Stimulated activated CD8-positive, alpha-beta memory T cell treated with anti-CD3 and anti-CD28 coated beads, Interleukin-4, amount 100 ng/mL, for 4 hours (primary cell): ENCODE results near the gene GATA3.

Experiments used
- DNase-seq, 2 donors: peaks; one replicate each; pipeline ENCODE4 v3.0.0-alpha.2; 2020; ENCODE audit warnings: low read depth in 2 of 2, low spot score in 1 of 2

GATA3 gene

DNA sequence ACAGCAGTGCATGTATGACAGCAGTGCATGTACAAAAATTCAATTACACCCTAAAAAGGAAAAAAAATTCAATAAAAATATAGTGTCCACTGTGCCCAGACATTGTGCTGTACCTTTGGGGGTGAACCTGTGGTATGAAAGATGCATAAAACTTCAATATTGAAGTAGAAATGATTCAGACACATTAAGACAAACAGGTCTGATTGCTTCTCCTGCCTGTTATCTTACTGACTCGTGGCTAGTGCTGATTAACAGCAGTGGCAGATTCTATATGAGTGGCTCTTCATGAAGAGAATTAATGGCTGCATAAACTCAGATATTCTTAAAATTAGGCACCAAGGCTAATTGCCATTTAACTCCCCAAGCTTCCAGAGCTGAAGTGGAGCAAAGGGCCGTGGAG, 37.9 kb downstream of the GATA3 start:
- no peak for DNase-seq

DNA sequence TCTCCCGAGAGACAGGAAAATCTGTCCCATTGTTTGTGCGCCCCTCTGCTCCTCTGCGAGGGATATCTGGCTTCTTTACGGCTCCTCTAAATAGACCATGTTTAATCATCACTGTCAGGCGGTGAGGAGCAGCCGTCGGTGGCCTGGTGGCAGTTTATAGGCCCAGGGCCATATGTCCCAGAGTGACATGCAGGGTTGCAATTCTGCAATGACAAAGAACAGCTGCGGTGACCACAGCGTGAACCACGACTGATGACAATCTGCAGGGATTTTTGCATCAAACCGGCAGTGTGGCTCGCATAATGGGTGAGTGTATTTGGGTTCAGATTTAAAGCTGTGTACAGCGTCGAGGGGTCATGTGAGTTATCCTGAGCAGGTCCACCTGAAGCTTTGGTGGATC, 41.5 kb downstream of the GATA3 start:
- no peak for DNase-seq

DNA sequence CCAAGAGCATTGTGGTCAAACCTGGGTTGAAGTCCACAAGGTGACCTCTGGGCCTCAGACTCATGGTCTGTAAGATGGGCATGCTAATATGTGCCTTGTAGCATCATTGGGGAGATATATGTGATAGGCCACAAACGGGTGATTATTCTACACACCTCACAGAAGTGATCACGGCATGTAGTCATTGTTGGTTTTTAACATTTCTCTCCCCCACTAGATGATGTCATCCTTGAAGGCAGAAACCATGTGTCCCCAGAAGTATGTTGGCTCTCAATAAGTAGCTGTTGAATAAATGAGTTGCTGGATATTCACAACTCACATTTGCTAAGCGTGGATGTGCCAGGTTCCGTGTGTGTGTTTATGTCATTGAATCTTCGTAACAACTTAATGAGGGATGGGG, 42.4 kb downstream of the GATA3 start:
- DNase-seq = no peak

- no peak for DNase-seq
Observed at GRCh38 chr10:8100366-8100765, 45.9 kb downstream of the GATA3 start.

DNA sequence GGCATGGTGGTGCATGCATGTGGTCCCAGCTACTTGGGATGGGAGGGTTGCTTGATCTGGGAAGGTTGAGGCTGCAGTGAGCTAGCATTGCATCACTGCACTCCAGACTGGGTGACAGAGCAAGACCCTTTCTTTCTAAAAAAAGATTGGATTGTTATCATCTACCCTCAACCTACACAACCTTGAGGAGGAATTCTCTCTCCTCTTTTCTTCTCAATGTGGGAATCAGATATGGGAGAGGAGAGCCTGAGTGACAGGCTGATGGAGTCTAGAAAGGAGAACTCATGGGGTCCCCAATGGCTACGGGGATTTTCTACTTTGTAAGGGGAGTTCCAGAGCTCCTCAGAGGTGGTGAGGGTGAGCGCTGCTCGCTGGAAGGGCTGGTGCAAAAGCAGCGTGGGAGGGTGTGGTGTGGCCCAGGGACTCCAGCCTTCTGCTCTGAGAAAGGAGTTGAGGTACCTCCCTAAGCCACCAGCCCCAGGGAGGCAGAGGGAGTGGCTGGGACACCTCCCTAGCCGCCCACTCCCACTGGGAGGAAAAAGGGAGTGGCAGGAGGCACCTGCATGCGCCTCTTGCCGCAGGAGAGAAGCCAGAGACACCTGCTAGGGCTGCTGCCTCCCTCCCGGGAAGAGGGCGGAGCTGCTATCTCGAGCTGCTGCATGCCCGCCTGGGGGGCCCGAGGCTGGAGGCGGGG, 48.4 kb downstream of the GATA3 start:
- no peak for DNase-seq

DNA sequence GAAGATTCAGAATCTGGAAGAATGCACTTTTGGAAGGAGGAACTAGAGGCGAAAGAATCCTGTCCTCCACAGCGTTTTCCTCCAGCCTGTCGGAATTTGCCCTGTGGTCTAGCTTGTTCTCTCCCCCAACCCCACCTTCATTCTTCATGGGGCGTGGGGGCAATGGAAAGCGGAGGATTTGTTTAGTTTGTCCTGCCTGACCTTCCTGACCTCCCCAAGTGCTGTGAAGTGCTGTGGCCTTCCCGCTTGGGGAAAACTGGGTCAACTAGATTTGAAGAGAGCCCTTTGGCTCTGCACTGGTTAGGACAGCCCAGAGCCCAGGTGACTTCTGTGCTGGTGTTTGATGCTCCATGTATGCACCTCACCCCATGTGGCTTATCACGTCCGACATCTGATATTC, 49.1 kb downstream of the GATA3 start:
- no peak for DNase-seq

GRCh38 chr10:8104005-8104404, 49.5 kb downstream of the GATA3 start:
- no peak for DNase-seq

GRCh38 chr10:8104721-8105120, 50.2 kb downstream of the GATA3 start:
- no peak for DNase-seq

DNA sequence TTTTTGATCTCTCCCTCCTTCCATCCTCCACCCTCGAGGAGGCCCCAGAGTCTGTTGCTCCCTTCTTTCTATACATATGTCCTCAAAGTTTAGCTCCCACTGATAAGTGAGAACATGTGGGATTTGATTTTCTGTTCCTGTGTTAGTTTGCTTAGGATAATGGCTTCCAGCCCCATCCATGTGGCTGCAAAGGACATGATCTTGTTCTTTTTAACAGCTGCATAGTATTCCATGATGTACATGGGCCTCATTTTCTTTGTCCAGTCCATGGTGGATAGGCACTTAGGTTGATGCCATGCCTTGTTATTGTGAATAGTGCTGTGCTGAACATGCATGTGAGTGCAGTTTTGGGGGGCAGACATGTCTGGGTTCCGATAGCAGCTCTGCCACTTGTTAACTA, 51.4 kb downstream of the GATA3 start:
- no peak for DNase-seq

- no peak for DNase-seq
Observed at GRCh38 chr10:8112230-8112905, 57.9 kb downstream of the GATA3 start.

- no peak for DNase-seq
Observed at GRCh38 chr10:8112942-8113442, 58.5 kb downstream of the GATA3 start.

GRCh38 chr10:8113616-8114015, 59.1 kb downstream of the GATA3 start:
- DNase-seq = no peak

- DNase-seq = no peak
Observed at GRCh38 chr10:8114741-8115617, 60.5 kb downstream of the GATA3 start.

DNA sequence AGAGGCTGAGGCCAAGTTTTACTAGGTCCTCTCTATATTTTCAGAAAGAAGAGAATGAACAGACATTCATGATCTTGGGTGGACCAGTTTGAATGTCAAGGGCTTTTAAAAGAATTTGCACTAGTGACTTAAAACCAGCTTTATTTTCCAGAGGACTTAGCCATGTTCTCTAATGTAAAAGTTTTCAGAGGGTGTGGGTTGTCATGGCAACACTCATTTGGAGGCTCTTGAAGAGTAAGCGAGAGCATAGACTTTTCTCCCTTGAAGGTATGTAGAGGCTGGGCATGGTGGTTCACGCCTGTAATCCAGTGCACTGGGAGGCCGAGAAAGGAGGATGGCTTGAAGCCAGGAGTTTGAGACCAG, 61.1 kb downstream of the GATA3 start:
- DNase-seq = no peak

GRCh38 chr10:8116474-8116873, 62.0 kb downstream of the GATA3 start:
- no peak for DNase-seq

DNA sequence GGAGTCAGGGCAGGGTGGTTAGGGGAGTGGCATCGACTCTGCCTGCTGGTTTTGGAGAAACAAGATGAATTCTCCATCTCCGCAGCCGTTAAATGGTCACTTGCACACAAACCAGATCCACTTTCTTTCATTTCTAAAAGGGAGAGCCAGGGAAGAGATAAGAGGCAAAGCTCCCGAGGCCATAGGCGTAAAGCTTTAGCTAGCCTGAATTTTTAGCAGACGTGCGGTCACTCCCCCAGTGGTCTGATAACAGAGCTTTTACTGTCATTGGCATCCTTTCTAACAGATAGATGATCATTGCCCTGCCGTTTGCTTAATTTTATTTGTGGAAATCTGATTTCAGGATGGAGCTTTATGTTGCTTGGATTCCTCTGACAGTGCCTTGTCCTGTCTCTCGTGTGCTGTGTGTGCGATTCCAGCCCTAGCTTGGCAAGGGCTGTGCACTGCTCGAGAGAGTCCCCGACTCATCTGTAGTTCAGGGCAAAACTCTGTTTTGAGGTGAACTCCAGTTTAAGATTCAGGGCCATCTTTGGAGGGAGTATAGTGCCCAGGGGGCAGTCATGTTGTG, 62.5 kb downstream of the GATA3 start:
- DNase-seq = no peak

DNA sequence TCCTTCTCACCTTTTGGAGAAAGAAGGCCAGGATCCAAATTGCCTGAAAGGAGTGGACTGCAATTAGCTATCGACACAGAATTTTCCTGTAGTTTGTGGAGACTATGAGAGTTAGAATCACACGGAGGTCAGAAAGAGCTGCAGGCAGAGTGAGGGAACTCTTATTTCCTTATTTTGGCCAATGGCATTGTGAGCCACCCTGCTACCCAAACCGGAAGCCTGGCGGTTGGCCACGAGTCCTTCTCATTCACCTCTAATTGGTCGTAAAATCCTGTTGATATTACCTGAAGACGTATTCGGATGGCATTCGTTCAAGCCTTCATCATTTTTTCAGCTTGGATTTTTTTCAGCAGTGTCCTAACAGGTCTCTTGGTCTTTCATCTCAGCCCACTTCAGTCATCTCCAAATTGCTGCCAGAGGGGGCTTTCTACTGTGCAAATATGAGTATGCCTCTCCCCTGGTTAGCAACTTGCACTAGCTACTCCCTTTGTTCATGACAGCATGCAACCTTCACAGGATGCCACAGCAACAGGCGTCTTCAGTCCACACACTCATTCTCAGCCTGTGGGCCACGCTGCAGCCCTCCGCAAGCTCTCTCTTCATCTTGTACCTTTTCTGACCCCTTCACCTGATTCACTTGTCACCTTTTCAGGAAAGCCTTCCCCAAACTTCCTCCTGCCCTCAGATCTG, 66.9 kb downstream of the GATA3 start:
- DNase-seq = no peak

DNA sequence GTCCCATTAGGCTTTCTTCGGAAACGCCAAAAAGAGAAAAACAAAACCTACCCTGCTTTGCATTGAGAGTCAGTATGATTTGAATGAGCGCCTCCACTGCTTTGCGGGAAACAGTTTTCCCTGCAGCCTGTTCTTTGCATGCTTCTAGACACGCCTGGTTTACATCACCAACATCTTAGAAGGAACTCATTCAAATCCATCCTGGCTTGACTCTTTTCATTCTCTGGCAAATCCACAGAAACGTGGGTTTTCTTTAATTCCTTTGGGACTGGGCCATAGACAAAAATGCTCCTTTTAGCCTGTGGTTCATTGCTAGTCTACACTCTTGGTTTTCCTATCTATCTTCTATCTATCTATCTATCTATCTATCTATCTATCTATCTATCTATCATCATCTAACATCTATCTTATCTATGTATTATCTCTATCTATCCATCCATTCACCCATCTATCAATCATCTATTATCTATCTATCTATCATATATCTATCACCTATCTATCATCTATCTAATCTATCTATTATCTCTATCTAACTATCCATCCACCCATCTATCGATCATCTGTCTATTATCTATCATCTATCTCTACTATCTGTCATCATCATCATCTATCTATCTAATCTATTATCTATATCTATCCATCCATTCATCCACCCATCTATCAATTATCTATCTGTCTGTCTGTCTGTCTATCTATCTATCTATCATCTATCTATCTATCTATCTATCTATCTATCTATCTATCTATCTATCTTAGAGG, 68.3 kb downstream of the GATA3 start:
- no peak for DNase-seq

DNA sequence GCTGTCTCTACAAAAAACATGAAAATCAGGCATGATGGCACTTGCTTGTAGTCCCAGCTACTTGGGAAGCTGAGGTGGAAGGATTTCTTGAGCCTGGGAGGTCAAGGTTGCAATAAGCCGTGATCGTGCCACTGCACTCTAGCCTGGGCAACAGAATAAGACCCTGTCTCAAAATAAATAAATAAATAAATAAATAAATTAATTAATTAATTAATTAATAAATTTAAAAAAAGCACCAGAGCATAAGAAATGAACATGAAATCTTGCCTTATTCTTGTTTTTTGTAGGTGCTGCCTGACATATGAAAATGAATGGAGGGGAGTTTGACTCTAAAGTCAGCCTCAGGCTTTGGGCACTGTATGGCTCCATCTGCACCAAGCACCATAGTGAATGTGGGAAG, 69.9 kb downstream of the GATA3 start:
- no peak for DNase-seq
